Measurements from ENCODE around the gene AGRN. TPM values are rescaled to one million over a fixed set of nuclear protein-coding genes. Genes with fewer than 3 reads are reported as not detected.
"Not testable (repeated sequence)": the region's sequence is repeated elsewhere in the genome, so short reads cannot be mapped to it uniquely, and the experiment has no call there.

AGRN gene
- total RNA-seq, 2 experiments from 2014 or later, result 22.7 to 24.4 TPM

DNA sequence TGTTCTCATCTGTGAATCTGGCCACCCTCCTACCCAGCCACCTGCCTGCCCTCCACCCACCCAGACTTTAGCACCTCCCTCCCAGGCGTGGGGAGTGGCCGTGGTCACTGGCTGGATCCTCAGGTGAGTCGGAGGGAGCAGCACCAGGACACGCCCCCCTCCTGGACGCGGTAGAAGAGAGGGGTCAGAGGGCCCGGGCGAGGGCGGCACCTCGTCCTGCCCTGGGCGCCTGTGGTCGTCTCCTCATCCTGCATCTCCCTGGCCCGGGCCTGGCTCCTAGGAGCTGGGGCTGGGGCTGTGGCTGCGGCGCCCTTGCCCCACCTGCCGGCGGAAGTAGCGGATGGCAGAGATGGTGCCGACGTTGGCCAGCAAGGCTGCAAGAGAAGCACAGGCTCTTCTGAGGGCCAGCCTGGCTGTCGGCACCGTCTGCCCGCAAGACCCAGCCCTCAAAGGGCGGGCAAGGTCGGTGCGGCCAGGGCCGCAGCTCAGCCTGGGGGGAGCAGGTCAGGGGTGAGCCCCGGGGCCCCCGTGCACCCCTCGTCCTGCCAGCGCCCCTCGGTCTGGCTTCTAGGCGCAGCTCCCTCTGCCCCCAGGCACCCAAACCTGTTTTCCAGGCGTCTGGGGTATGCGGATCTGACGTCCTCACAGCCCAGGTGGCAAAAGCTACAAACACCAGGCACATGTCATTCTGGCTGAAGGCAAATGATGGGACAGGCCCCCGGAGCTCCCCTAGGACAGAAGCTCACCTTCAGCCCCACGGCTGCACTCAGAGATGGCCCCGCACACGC lies 43.8 kb upstream of the AGRN start:
- H3K9me3 Mint-ChIP-seq (ENCODE audit: low read depth), result no peaks in the 10 kb centered on the region
- ATAC-seq, result peak; percentile 97
- peak; percentile 88 for DNase-seq
- no peaks in the 10 kb centered on the region for H3K36me3 Mint-ChIP-seq (ENCODE audit: low read depth)
- ChIA-PET CTCF (interaction anchor here (1.1 to 1.9 kb wide), 8 partner anchors 8 to 118 kb away, joined by 3 to 10 read pairs (median 5); no protein-coding TSS in a partner anchor), POLR2A (no interaction called here)
- peaks cover 8% of the 10 kb centered on the region for H3K27me3 Mint-ChIP-seq
- intact Hi-C loops (cut with DNase I, micrococcal nuclease), result loop anchor here (1.0 kb wide), 3 partner anchors 72 to 107 kb away; no protein-coding TSS in a partner anchor
- peaks cover 6% of the 10 kb centered on the region for H3K4me1 Mint-ChIP-seq
- no peak overlapping the region for H3K27ac Mint-ChIP-seq
- no peak overlapping the region for H3K4me3 Mint-ChIP-seq

DNA sequence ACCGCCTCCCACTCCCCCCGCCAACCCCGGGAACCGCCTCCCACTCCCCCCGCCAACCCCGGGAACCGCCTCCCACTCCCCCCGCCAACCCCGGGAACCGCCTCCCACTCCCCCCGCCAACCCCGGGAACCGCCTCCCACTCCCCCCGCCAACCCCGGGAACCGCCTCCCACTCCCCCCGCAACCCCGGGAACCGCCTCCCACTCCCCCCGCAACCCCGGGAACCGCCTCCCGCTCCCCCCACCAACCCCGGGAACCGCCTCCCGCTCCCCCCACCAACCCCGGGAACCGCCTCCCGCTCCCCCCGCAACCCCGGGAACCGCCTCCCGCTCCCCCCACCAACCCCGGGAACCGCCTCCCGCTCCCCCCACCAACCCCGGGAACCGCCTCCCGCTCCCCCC lies 43.1 kb upstream of the AGRN start:
- H3K4me1 Mint-ChIP-seq, POLR2A ChIA-PET, ATAC-seq: not testable (repeated sequence)

DNA sequence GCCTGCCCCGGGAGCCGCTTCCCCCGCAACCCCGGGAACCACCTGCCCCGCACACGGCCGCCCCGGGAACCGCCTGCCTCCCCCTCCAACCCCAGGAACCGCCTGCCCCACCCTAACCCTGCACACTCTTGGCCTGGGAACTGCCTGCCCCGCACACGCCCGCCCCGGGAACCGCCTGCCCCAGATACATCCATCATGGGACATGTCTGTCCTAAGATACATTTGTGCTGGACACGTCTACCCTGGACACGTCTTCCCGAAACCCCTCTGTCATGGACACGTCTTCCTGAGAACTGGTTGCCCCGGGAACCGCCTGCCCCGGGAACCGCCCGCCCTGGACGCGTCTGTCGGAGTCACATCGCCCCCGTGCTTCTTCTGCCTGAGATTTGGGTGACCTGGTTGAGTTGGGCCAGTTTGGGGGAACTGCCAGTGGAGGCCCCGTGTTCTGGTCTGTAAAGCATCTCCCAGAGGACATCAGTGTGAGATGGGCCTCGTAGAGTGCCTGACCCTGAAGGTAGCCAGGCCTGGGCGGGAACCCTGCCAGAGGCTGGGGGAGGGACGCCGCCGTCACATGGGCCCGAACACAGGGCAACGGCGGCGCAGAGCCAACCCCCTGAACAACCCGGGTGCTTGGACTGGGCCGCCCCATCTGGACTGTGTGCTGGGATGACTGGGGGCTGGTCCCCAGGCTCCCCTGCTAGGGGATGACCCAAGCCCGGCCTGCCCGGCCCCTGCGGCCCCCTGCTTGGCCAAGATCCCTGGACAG lies 41.7 kb upstream of the AGRN start:
- intact Hi-C loops (cut with DNase I, micrococcal nuclease), result no loop called here
- ATAC-seq, result no peak
- no peak for DNase-seq
- no peak overlapping the region for H3K27ac Mint-ChIP-seq
- no peak overlapping the region for H3K4me3 Mint-ChIP-seq
- no peaks in the 10 kb centered on the region for H3K36me3 Mint-ChIP-seq (ENCODE audit: low read depth)
- CTCF ChIA-PET, result no interaction called here
- H3K9me3 Mint-ChIP-seq (ENCODE audit: low read depth), result no peaks in the 10 kb centered on the region
- POLR2A ChIA-PET, result no interaction called here
- H3K4me1 Mint-ChIP-seq, result peaks cover 6% of the 10 kb centered on the region
- peaks cover 13% of the 10 kb centered on the region for H3K27me3 Mint-ChIP-seq

More for the DNA sequence above, 43.1 kb upstream of the AGRN start:
- CTCF ChIA-PET, result interaction anchor here (1.1 to 1.9 kb wide), 7 partner anchors 8 to 118 kb away, joined by 3 to 10 read pairs (median 5); no protein-coding TSS in a partner anchor
- not testable (repeated sequence) for H3K4me3 Mint-ChIP-seq; H3K36me3 Mint-ChIP-seq (ENCODE audit: low read depth); H3K9me3 Mint-ChIP-seq (ENCODE audit: low read depth); H3K27ac Mint-ChIP-seq; DNase-seq; H3K27me3 Mint-ChIP-seq
- intact Hi-C loops (cut with DNase I, micrococcal nuclease), result loop anchor here (1.0 kb wide), 3 partner anchors 72 to 107 kb away; no protein-coding TSS in a partner anchor

DNA sequence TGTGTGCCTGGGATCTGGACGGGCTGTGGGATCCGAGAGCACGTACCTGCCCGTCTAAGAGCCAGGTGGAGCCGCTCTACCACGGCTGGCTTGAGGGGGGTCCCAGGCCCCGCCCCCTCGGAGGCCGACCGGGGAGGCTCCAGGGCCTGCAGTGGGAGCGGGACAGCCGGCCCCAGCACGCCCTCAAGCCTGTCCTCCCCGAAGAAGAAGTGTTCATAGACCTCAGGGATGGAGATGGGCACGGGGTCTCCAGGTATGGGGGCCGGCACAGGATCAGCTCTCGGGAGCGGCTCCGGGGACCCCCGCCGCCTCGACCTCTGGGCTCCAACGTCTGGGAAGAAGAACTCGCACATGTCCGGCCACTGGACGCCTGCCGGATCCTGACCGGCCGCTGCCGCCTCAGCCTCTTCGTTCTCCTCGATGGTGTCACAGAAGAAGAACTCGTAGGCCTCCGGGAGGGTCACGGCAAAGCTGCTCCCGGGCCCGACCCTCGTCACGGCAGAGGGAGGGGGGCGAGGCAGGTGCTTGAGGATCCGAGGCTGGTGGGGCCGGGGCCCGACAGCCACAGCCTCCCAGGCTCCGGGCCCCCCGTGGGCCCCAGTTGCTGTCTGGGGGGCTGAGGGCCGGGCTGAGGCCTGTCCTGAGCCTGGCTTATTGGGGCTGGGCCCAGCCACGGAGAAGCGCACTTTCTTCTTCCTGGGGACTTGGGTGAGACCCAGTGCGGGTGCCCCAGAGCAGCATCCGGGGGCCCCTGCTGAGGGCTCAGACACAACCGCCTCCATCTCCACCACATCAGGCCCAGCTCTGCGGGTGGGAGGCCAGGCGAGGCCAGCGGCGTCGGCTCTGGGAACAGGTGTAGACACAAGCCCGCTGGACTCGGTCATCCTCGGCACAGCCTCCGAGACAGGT lies 40.8 kb upstream of the AGRN start:
- intact Hi-C loops (cut with DNase I, micrococcal nuclease), result no loop called here
- ChIA-PET POLR2A (interaction anchor here (0.5 kb wide), 1 partner anchor 298 kb away, joined by 6 read pairs; no protein-coding TSS in a partner anchor), CTCF (interaction anchor here (0.5 kb wide), 1 partner anchor 52 kb away, joined by 3 read pairs; no protein-coding TSS in a partner anchor)
- peaks cover 6% of the 10 kb centered on the region for H3K4me1 Mint-ChIP-seq
- no peaks in the 10 kb centered on the region for H3K9me3 Mint-ChIP-seq (ENCODE audit: low read depth)
- no peak overlapping the region for H3K4me3 Mint-ChIP-seq
- peaks cover 17% of the 10 kb centered on the region for H3K27me3 Mint-ChIP-seq
- no peak for ATAC-seq
- DNase-seq, result no peak
- no peaks in the 10 kb centered on the region for H3K36me3 Mint-ChIP-seq (ENCODE audit: low read depth)
- H3K27ac Mint-ChIP-seq, result no peak overlapping the region

DNA sequence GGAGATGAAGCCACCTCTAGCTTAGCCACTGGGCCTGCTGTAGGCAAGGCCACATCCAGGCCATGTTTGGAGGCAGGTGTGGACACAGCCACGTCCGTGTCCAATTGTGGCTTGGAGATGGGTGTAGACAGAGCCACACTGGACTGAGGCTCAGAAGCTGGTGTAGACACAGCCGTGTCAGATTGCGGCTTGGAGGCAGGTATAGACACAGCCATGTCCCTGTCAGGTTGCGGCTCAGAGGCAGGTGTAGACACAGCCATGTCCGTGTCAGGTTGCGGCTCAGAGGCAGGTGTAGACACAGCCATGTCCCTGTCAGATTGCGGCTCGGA lies 40.2 kb upstream of the AGRN start:
- Mint-ChIP-seq H3K27ac (no peak overlapping the region), H3K4me3 (no peak overlapping the region), H3K27me3 (peaks cover 17% of the 10 kb centered on the region), H3K9me3 (ENCODE audit: low read depth) (no peaks in the 10 kb centered on the region), H3K4me1 (peaks cover 6% of the 10 kb centered on the region), H3K36me3 (ENCODE audit: low read depth) (no peaks in the 10 kb centered on the region)
- ChIA-PET CTCF (interaction anchor here (0.5 kb wide), 1 partner anchor 53 kb away, joined by 3 read pairs; no protein-coding TSS in a partner anchor), POLR2A (interaction anchor here (0.5 kb wide), 1 partner anchor 297 kb away, joined by 6 read pairs; no protein-coding TSS in a partner anchor)
- DNase-seq (no peak), ATAC-seq (no peak)
- intact Hi-C loops (cut with DNase I, micrococcal nuclease), result loop anchor here (5.0 to 10.0 kb wide), 3 partner anchors 38 to 313 kb away; no protein-coding TSS in a partner anchor

DNA sequence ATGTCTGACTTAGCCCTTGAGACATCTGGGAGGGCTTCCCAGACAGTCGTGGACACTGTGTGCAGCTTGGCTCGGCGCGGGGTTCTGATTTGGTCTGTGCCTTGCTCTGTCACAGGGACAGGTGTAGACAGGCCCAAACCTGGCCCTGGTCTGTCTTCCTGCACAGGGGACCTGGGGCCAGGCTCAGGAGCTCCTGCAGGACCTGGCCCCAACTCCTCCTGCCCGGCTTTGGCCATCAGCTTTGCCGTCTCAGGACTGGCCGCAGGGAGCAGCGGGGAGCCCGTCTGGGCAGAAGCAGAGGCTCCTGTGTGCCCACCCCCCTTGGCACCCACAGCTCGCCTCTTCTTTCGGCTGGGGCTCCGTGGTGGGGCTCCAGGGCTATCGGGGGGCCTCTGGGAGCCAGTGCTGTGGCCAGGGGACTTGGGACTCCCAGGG lies 39.8 kb upstream of the AGRN start:
- Mint-ChIP-seq H3K9me3 (ENCODE audit: low read depth) (no peaks in the 10 kb centered on the region), H3K27me3 (peaks cover 17% of the 10 kb centered on the region), H3K4me1 (peaks cover 6% of the 10 kb centered on the region), H3K27ac (no peak overlapping the region), H3K4me3 (no peak overlapping the region), H3K36me3 (ENCODE audit: low read depth) (no peaks in the 10 kb centered on the region)
- intact Hi-C loops (cut with DNase I, micrococcal nuclease), result loop anchor here (5.0 to 10.0 kb wide), 3 partner anchors 37 to 312 kb away; no protein-coding TSS in a partner anchor
- POLR2A ChIA-PET, result no interaction called here
- no peak for DNase-seq
- ATAC-seq, result no peak
- CTCF ChIA-PET, result interaction anchor here (0.5 kb wide), 1 partner anchor 53 kb away, joined by 3 read pairs; no protein-coding TSS in a partner anchor

DNA sequence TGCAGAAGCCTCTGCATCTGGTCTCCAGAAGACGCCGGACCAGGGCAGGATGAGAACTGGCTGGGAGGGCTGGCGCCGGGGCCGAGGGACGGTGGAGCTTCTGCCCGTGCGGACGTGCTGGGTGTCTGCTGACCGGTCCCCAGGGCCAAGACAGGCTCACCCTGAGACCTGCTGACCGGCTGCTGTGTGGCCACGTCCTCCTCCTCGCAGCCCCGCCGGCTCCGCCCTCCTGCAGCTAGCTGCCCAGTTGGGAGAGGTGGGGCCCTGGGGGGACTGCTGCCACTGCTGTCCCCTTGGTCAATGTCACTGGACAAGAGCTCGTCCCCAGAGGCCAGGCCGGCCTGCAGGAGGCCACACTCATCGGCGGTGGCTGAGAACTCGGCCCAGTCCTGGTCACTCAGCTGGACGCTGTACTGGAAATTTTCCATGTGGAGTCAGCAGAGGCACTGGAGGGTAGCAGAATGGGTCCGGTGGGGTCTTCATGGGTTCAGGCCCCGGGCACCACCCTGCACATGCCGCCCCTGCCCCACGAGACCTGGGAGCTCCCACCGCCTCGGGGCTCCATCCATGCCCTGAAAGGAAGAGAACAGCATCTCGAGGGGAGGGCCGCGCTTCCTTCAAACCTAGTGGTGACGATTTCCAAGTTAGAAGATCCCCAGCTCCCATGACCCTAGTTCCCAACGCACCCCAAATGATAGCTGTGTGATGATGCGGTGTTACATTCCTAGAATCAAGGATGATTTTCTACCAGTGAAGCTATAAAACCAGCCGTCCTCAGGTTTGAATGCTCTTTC lies 39.1 kb upstream of the AGRN start:
- Mint-ChIP-seq H3K27me3 (peaks cover 19% of the 10 kb centered on the region), H3K27ac (no peak overlapping the region), H3K36me3 (ENCODE audit: low read depth) (no peaks in the 10 kb centered on the region), H3K4me1 (peaks cover 4% of the 10 kb centered on the region), H3K9me3 (ENCODE audit: low read depth) (no peaks in the 10 kb centered on the region), H3K4me3 (no peak overlapping the region)
- CTCF ChIA-PET, result interaction anchor here (0.6 to 2.7 kb wide), 7 partner anchors 9 to 604 kb away, joined by 3 to 19 read pairs (median 4); no protein-coding TSS in a partner anchor
- POLR2A ChIA-PET, result no interaction called here
- no peak for ATAC-seq
- DNase-seq, result no peak
- intact Hi-C loops (cut with DNase I, micrococcal nuclease), result loop anchor here (5.0 to 10.0 kb wide), 3 partner anchors 37 to 312 kb away; no protein-coding TSS in a partner anchor

DNA sequence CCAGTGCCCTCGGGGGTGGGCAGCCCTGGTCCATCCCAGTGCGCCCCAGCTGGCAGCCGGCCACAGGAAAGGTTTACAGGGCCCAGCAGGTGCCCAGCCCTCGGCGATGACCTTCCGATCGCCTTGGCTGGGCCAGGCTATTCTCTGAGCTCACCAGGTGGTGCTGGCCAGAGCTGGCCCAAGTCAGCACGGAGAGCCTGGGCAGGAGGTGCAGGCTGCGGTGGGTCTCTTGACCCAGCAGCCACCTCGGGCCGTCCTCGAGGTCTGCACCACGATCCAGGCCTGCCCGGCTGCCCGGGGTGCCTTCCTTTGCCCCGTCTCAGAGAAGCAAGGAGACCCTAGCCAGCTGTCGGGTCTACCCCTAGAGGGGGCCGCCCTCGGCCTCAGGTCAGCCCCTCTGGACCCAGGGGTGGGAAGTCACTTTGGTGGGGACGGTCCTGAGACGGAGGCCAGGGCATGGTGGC lies 38.4 kb upstream of the AGRN start:
- POLR2A ChIA-PET, result no interaction called here
- Mint-ChIP-seq H3K27me3 (peaks cover 20% of the 10 kb centered on the region), H3K4me1 (peaks cover 3% of the 10 kb centered on the region), H3K4me3 (no peak overlapping the region), H3K9me3 (ENCODE audit: low read depth) (no peaks in the 10 kb centered on the region), H3K27ac (no peak overlapping the region), H3K36me3 (ENCODE audit: low read depth) (no peaks in the 10 kb centered on the region)
- ATAC-seq (no peak), DNase-seq (no peak)
- intact Hi-C loops (cut with DNase I, micrococcal nuclease), result loop anchor here (5.0 to 10.0 kb wide), 3 partner anchors 36 to 311 kb away; no protein-coding TSS in a partner anchor
- CTCF ChIA-PET, result interaction anchor here (0.6 to 2.7 kb wide), 6 partner anchors 8 to 603 kb away, joined by 3 to 19 read pairs (median 4); no protein-coding TSS in a partner anchor

DNA sequence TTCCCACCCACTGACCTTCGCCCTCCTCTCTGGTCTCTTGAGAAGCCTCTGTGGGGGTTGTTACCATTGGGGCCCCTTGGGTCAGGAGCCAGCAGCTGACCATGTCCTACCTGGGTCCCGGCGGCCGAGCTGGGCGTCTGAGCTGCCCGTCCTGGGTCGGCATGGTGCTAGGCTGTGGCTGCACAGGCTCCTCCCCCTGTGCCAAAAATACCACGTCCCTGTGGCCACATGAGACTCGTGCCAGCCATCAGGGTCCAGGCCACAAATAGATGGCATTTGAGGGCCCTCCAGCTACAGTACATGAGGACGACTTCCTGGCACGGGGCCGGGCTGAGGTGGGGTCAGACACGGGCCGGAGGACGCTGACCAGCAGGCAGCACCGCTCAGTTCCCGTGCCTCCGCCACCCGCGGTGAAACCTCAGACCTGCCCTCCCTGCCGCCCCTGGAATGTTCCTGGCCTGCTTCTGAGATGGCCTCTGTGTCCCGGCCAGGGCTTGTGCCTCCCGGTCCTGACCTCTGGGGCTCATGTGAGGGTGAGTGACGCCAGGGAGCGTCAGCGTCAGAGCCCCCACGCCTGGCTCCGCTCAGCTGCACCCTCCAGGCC lies 37.9 kb upstream of the AGRN start, which contains the start of gene PERM1:
TSS of gene PERM1 (minus strand) at position 139 of the 604 bp plus-strand sequence. CDS start 1,064 bp downstream, outside the sequence.
- POLR2A ChIA-PET, result no interaction called here
- intact Hi-C loops (cut with DNase I, micrococcal nuclease), result loop anchor here (5.0 to 10.0 kb wide), 3 partner anchors 35 to 310 kb away; no protein-coding TSS in a partner anchor
- CTCF ChIA-PET, result interaction anchor here (0.8 to 3.3 kb wide), 7 partner anchors 11 to 81 kb away, joined by 3 to 23 read pairs (median 5); no protein-coding TSS in a partner anchor
- ATAC-seq (no peak), DNase-seq (no peak)
- Mint-ChIP-seq H3K27ac (no peak within 1 kb of the TSS), H3K4me1 (peaks cover 3% of the 10 kb centered on the region), H3K36me3 (ENCODE audit: low read depth) (no peaks in the 10 kb centered on the region), H3K27me3 (peaks cover 20% of the 10 kb centered on the region), H3K9me3 (ENCODE audit: low read depth) (no peaks in the 10 kb centered on the region), H3K4me3 (no peak within 1 kb of the TSS)
